ENCODE measurements around the gene ASAP2.

GRCh38 chr2:9412781-9413180 lies 206.2 kb downstream of the ASAP2 start:
- no peak for TF ChIP-seq EZH2 (IDR thresholded peaks at IDR 0.05; ENCODE audit: borderline replicate concordance, low read depth, low read length, severe bottlenecking)
- TF ChIP-seq CTCF (IDR thresholded peaks at IDR 0.05; ENCODE audit: borderline replicate concordance, extremely low read depth, low read length, poor library complexity, severe bottlenecking): no peak
